ENCODE results near the gene EOLA2.

DNA sequence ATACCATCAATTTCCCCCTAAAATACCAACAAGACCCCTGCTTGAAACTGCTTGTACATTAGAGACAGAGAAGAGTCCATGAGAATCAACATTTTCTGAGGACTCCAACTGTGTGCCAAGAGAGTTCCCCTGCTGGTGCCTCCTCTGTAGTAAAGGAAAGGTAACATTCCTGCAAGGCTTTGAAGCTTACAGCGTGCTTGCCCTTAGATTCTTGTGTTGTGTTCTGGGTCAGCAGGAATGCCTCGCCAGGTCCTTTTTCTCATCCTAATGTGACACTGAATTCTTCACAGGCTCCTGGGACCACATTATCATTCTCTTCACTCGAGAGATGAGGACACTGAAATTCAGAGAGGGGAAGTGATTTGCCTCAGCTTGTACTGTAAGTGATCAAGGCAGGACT, 9.7 kb upstream of the EOLA2 start:
- TF ChIP-seq, protein P1, sequence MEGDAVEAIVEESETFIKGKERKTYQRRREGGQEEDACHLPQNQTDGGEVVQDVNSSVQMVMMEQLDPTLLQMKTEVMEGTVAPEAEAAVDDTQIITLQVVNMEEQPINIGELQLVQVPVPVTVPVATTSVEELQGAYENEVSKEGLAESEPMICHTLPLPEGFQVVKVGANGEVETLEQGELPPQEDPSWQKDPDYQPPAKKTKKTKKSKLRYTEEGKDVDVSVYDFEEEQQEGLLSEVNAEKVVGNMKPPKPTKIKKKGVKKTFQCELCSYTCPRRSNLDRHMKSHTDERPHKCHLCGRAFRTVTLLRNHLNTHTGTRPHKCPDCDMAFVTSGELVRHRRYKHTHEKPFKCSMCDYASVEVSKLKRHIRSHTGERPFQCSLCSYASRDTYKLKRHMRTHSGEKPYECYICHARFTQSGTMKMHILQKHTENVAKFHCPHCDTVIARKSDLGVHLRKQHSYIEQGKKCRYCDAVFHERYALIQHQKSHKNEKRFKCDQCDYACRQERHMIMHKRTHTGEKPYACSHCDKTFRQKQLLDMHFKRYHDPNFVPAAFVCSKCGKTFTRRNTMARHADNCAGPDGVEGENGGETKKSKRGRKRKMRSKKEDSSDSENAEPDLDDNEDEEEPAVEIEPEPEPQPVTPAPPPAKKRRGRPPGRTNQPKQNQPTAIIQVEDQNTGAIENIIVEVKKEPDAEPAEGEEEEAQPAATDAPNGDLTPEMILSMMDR (IDR thresholded peaks at IDR 0.05; ENCODE audit: low read length) = no peak
- no peak for TF ChIP-seq EZH2 (IDR thresholded peaks at IDR 0.05; ENCODE audit: borderline replicate concordance, low read length)
